CD4-positive, alpha-beta T cell treated with Interleukin-1 beta for 1 hour (primary cell): ENCODE results near the gene SUMO3.

ENCODE experiments used
- DNase-seq, 2 donors: peaks; one replicate each; pipeline ENCODE4 v3.0.0-alpha.2; 2020 to 2022

SUMO3 gene

DNA sequence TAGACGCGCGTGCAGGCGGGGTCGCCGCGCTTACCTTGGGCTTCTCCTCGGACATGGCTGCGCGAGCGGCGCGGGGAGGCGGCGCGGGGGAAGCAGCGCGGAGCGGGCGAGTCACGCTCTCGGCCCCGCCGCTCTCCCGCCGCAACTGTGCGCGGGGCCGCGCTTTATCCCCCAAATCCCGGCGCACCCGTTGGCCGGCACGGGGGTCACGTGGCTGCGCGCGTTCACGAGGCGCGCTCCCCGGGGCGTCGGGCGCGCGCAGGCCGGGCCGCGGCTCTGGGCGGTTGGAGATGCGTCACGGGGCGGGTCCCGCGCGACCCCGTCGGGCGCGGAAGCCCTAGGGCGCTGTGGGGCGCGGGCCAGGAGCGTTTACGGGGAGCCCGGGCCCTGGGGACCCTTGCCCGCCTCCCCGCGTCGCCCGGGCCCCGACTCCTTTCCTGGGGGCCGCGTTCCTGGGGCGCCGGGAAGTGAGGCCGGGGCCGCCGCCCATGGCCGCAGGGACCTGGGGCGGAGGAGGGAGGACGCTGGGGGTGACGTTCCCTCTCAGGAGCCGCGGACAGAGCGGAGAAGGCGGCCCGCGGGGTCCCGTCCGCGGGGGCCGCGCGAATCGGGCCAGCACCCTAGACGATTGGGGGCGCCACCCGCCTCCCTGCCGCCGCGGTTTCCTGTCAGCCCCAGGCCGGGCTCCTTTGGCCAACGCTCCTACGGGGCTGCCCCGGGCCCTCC lies at the start of gene SUMO3:
SUMO3 (minus strand) TSS at position 149 of the 726 bp plus-strand sequence; CDS start at position 55, 94 bp downstream.
- DNase-seq = peak; percentile 91 to 92

DNA sequence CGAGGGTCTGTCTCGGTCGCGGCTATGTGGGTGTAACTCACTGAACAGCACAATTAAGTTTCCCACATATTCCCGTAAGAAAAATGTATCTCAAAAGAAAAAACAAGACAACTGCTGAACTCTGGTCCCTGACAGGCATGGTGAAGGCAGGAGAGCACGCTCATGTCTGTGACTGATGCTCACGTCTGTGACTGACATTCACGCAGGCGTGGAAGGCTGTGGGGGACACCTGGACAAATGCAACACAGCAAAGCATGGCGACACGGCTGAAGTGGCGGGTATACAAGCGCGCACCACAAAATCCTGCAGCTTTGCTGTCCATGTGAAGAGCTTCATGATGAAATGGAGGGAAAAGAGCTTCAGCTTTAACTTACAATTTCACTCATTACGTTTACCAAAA lies 49.6 kb upstream of the SUMO3 start:
- DNase-seq = no peak

DNA sequence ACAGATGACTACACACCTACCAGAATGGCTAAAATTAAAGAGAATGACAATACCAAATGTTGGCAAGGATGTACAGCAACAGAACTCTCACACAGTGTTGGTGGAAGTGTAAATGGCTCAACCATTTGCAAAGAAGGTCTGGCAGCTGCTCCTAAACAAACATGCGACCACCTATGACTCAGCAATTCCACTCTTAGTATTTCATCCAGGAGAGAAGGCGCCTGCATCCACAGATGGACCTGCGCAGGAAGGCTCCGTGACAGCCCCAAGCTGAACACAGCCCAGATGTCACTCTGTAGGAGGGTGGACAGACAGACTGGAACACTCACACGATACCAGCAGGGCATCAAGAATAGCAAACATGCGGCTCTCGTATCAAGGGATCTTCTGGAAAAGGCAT lies 48.9 kb upstream of the SUMO3 start:
- no peak for DNase-seq

DNA sequence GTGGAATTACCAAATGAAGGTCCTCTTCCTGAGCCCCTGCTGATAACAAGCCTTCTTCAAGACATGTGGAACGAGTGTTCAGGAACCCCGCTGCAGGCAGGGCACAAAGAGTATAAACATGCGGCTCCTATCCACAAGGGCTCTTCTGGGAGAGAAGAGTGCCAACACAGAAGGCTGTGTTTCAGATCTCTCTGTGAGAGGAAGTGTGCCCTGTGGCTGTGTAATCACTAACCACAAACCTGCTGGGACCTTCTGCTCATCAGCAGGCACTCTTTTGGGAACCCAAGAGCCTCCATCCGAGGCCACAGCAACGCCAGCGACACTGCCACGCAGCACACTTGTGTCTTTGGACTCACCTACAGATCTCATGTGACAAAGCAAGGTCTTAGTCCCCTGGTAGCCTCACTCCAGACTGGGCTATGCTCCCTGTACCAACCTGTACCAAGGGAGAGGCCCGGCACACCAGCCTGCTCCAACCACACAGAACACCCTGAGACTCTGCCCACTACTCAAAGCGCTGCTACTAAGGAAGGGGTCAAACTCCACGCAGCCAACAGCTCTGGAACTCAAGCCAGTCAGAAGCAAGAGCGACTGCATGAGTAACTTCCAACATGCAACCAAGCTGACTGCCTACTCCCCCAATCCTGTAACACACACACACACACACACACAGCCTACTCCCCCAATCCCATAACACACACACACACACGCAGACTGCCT lies 47.9 kb upstream of the SUMO3 start:
- DNase-seq = peak; percentile 32 to 49

DNA sequence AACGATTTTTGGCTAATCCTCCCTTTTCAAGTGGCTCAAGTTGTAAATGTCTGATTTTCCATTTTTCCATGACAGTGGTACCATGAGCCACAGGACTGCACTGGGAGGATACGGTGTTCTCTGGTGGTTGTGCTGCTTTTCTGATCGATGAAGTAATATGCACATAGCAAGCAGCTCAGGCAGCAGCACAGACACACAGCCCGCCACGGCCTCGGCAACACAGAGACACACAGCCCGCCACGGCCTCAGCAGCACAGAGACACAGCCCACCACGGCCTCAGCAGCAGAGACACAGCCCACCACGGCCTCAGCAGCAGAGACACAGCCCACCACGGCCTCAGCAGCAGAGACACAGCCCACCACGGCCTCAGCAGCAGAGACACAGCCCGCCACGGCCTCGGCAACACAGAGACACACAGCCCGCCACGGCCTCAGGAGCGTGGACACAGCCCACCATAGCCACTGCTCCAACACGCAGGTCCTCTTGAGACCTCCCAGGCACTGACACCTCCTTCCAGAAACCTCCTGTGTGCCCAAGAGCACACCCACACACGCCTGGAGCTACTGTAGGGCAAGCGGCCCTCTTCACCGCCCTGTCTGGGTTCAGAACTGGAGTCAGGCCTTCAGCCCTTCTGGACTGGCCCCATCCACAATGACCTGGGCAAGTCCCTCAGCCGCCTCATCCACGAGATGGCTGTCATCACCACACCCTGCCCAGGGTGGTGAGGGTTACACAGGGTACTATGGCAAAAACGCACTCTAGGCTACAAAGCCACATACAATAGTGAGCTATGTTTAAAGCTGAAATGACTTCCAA lies 45.2 kb upstream of the SUMO3 start:
- DNase-seq = no peak

DNA sequence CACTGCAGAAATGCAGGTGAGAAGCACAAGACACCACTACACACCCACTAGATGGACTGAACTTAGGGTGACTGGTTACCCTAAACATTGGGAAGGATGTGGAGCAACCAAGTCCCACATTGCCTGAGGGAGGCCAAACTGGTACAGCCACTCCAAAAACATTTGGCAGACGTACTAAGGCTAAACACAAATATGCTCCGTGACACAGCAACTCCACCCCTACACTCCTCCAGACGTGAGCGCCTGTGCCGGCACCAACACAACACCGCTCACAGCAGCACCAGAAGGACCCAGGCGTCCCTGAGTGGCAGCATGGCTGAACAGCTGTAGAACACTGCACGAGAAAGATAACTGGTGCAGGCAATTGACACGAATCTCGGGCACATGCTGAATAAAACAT lies 40.9 kb upstream of the SUMO3 start:
- no peak for DNase-seq

DNA sequence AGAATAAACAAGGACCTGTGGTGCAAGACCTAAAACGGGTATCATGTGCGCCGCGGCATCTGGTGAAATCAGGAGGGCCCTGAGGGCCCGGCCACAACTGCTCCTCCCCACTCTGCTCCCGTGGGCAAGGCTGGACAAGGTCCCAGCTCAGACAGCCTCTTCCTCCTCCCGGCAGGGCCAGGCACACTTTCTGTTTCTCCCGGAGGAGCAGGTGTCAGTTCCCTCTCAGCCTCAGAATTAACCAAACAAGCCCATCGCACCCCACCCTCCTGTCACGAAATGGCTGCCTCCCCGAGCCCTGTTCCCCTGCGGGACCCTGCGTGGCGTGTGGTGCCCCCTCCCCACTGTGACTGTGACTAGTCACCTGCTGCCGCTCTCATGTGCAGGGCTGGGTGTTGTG lies 40.4 kb upstream of the SUMO3 start:
- no peak for DNase-seq

DNA sequence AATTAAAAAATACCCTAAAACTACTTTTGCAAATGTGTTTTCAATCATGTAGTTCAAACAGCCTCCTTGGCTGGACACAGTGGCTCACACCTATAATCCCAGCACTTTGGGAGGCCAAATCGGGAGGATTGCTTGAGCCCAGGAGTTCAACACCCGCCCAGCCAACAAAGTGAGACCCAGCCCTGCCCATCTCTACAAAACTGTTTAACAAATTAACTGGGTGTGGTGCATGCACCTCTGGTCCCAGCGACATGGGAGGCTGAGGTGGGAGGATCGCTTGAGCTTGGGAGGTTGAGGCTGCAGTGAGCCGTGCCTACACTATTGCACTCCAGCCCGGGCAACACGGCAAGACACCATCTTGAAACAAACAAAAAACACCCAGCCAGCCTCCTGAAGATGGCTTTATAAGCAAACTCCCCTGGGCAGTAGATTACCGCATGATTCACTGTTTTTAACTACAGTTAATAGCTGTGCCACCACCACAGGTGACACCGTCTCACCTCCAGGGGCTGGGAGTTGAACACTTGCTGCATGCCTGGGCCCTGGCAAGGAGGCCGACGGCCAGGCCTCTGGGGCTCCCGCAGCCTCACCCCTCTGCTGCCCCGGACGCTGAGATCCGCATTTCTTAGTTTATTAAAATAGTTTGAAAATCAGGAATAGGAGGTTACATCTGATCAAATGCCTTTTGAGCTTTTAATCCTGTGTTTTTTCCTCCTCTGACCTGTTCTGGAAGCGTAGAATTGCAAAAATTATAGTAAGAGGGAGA lies 39.4 kb upstream of the SUMO3 start:
- DNase-seq = no peak

DNA sequence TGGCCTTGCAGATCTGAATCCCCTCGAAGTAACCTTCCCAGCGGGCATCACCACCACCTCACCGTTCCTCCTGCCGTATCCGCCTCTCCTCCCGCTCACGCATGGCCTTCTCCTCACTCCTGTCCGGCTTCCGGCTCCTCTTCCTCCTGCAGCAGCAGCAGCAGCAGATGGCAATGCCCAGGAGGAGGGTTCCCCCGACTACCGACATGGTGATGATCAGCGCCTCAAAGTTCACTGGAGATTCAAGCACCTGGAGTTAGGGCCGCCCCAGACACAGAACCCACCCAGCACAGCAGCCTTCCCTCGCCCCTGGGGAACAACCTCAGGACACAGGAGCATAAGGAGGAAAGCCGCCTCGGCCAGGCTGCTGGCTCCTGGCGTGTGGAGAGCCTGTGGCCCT lies 38.3 kb upstream of the SUMO3 start:
- DNase-seq = no peak

DNA sequence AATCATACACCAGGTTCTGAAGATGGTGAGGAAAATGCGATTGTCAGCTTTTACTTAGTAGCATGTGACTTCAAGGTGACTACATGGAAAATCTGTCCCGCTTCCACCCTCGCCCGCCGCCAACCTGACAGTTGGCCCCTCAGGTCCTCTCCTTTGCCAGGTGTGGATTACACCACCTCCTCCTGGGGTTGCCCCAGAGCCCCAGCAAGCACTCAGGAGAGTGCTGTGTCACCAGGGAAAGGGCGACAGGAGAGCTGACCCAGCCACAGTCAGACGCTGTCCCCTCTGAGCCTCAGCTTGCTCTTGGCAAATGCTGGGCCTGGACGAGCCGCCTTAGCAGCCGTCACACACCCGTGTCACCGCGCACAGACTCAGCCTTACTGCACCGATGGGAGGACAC lies 37.7 kb upstream of the SUMO3 start:
- no peak for DNase-seq

DNA sequence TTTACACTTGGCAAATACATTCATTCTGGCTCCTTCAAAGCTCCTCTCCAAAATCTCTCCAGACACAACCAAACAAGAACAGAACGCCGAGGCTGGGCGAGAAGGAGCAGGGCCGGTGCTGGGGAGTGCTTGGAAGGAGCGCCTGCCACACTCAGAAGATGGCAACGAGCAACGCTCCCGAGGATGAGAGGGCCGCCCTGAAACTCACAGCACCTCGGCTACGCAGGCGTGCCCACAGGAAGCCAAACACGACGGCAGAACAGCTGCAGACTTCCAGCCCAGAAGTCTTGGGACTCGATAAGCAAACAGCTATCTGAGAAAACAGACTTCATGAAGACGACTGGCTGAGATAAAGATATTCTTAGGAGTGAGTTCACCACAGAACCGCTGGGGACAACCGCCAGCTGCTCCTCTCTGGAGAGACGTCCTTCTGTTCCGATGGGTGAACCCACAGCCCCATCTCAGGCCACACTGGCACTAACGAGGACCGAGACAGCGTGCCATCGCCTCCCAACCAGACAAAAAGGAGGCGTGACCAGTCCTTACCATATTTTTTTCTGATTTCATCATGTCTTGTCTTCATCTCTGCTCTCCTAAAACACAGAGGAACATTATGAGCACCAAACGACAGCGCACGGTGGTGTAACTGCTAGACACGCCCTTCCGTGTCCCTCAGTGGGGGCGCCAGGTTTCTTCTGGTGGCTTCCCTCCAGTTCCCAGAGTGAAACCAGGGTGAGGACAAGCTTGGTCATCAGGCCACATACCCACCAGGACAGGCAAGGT lies 37.0 kb upstream of the SUMO3 start:
- peak in 1 of 2 donors; percentile 19 for DNase-seq

DNA sequence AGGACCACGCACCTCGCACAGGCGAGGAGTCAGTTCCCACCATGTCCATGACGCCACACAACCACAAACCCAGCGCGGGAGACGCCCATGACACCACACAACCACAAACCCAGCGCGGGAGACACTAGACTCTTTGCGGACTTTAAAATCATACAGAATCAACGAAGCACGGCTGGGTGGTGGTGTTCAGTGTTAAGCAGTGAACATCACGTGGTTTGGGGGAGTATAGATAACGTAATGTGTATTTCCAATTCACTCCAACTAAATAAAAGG lies 36.5 kb upstream of the SUMO3 start:
- DNase-seq = peak in 1 of 2 donors; percentile 32

DNA sequence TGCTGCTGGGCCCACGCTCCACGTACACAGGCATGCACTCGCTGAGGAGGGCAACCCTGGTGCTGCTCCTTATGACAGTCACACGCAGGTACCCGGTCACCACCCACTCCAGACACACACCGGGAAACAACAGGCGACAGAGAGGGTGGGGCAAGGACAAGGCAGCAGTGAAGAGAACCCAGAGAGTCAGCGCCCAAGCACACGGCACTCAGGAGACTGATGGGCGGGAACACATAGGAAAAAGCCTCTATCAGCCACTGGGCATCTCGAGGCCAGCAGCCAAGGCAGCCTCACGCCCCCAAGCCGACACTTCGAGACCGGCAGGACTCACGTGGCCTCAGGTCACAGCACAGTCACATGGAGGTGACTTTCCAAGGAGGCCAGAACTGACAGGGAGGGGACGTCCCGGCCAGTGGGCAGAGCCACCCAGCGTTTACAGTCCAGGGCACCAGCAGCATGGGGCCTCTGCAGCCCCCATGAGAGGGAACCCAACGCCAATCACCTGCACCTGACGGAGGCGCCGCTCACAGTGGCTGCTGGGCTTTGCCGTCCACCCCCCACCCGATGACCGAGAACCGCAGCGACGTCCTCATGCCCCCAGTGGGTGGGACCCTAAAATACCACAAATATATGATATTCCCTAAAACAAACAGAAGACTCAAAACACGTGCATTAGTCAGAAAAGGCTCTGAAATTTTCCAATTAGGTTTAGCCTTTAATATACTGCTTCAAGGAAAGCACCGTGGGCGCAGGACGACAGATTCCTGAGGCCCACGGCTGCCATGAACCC lies 35.9 kb upstream of the SUMO3 start:
- no peak for DNase-seq

DNA sequence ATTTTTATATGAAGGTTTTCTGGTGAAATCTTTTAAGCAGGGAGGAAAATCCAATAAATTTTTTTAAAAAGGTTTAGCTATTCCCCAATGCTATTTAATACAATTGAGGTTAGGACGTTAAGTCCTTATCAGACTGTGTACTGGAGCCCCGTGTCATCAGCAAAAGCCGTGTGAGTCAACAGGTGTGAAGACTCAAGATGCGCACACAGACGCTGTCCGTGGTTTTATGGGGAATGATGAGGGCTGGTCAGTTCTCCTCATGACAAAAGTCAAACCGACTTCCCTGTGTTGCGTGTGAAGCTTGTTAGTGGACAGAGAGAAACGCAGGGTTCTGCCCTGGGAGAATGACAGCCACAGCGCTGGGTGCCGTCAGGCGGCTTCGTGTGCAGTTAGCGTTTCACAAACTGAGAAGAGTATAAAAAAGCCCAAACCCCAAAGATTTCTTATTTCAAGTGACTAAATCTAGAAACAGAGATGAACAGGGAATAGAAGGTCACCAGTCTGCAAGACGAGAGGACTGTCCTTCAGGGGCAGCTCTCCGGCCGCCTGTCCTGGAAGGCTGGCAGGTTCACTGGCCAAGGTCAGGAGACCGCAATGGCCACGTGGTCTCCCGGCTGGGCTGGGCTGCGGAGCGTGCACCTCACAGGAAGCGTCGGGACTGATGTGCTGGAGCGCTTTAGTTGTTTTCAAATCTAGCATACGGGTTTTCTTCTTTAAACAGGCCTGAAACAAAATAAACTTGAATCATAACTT lies 33.2 kb upstream of the SUMO3 start:
- DNase-seq = no peak

DNA sequence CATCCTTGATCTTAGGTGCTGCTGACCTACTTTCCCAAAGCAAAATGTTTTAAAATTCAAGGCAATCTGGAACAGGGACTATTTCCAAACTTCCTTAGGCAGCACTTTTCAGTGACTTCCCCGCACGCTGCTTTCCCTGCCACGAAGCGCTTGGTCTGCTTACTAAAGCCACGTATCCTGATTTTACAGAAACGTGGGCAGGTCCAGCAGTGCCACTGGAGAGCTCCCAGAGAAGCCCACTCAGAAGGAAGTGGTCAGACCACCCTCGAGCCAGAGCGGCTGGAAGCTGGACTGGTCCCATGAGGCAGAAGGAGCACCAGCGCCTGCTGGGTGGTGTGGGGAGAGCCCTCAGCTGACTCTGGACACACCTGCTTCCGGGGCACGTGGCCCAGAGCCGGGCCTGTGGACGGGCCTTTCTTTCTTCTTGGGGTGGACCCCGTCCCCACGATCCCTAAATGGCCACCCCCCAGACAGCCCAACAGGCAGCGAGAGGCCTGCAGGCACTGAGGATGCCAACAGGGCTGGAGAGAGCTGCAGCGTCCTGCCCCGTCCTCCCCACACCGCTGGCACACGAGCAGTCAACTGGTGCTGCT lies 32.4 kb upstream of the SUMO3 start:
- no peak for DNase-seq

DNA sequence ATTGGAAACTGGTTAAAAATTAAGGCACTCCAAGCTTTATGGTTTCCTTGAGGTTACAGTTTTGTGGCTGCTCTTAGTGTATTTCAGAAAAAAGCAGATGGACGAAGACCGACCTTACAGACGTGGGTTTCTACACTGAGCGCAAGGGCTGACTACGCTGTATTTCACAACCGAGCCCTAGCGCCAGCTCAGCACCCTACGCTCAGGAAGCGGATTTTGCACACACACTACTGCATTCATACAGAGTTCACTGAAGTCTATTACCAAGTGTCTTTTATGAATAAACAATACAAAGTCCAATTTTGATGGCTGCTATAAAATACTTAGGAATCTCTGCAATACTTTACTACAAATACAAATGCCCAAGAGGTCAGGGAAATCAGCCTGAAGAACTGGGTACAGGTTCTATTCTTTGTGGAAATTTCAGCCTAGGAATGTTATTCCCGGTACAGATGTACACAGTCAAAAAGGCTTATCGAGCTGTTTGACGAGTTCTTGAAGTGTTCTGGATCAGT lies 31.8 kb upstream of the SUMO3 start:
- peak in 1 of 2 donors; percentile 22 for DNase-seq

DNA sequence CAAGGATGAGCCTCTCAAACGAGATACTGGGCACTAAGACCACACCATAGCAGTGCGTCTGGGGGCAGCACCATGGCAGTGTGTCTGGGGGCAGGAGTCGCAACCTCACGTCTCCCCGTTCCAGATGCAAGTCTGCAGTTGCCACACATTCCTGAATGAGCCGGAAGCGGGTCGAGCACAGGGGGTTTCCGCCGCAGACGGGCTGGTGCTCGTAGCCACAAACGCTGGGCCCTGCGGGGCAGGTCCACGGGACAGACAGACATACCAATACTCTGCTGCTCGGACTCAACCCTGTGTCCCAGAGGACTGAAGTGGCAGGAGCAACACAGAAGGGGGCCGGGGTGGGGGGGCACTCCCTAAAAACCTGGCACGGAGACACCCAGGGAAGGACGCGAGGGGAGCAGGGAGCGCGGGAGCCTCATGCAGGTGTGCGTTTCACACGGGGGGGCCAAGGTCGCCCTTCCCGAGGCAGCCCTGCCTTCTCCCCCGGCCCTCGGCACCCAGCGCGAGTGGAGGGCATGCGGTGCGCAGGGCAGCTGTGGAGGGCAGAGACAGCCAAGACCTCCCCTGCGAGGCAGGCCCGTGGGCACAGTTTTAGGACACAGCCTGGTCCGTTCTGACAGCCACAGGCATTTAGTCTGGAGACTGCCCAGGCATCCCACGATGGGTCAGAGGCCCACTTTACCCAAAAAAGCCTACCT lies 31.1 kb upstream of the SUMO3 start:
- no peak for DNase-seq

DNA sequence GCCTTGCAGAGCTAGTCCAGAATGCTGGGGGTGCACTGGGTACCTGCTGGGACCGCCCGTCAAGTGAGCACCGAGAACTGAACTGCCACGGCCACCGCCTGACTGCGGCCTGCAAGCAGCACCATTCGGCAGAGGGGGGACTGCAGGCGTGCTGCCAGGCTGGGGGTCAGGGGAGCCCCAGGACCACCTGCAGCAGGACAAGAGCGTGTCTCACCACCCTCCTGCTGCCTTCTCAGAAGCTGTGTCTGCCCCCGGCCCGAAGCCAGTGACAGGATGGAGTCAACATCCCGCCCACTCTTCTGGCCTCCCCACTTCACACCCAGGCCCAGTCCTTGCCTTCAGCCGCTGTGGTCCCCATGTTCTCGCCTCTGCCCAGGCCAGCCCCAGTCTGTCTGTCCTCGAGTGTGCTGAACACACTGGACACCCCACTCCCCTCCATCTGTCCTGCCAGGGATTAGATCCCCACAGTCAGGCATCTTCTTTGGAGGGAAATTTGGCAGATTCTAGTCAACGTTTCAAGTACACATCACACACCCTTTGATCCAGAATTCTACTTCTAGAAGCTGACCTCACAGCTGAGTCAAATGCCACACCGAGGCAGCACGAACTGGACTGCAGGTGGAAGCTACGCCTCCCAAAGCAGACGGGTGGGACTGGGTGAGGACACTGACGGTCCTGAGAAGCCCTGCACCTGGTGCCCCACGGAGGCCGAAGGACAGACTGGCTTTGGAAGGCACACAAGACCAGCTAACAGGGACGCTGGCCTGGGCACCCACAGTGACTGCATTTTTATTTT lies 29.6 kb upstream of the SUMO3 start:
- DNase-seq = no peak
